Stimulated activated CD8-positive, alpha-beta memory T cell treated with anti-CD3 and anti-CD28 coated beads, Interleukin-7, amount 100 ng/mL, for 48 hours (primary cell): ENCODE results near the gene CDH6.

Source experiments
- DNase-seq, 2 donors: peaks; one replicate each; pipeline ENCODE4 v3.0.0-alpha.2; 2020; ENCODE audit warnings: low read depth in 1 of 2; ENCODE audit errors: extremely low read depth in 1 of 2

Gene CDH6

GRCh38 chr5:31196309-31196708, 2.8 kb downstream of the CDH6 start:
- DNase-seq = no peak

DNA sequence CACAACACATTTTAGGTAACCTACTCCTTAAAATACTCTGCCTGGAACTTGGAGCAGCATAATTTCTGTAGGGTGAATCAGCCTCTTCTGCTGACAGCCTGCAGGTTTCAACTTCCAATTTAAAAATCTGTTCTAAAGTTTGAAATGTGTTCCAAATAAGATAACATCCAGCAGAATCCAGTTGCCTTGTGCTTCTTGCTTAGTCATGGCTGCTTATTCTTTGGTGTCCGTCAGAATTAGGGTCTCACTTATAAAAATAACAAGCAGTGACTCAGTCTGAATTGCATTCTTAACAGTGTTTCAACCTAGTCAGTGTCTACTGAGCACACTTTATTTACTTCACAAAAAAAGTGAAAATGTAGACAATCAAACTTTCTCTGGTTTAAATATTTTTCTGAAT, 3.7 kb downstream of the CDH6 start:
- DNase-seq = no peak

GRCh38 chr5:31204958-31205357, 11.5 kb downstream of the CDH6 start:
- no peak for DNase-seq

GRCh38 chr5:31208043-31208442, 14.6 kb downstream of the CDH6 start:
- no peak for DNase-seq

GRCh38 chr5:31209334-31209733, 15.8 kb downstream of the CDH6 start:
- no peak for DNase-seq

GRCh38 chr5:31211098-31211497, 17.6 kb downstream of the CDH6 start:
- DNase-seq = no peak

DNA sequence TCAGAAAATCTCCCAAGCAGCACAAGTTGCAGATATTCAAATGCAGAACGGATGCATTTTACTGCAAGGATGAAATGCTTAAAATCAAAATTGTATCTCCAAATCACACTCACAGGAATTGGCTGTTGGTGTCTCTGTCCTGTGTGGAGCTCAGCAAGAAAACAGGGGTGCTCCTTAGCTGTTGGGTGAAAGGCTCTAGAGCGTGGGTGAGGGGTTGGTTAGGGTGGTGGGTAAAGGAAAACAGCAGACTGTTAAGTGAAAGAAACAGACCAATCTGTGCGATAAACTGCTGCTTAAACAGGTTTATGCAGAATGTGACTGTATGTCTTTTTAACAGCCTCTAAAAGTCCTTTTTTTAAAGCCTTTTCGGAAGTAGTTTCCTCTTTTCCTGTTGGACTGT, 19.8 kb downstream of the CDH6 start:
- no peak for DNase-seq

DNA sequence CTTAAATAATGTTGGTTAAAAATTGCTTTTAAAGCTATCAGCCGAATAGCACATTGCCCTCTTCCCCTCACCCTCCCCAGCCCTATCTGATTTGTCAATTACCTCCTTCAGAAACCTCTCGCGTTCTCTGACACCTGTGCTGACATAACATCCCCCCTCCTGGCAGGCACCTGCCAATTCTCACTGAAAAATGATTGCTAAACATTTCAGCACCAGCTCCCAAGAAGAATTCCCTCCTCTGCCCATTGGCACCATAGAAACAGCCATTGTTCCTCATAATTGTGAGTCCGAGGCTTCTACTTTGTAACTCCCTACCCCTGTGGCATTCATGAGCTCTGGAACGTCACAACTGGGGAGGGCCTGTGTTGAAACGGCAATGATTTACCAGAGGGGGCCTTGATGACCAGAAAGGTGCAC, 20.2 kb downstream of the CDH6 start:
- no peak for DNase-seq

- DNase-seq = no peak
These were observed 20.7 kb downstream of the CDH6 start for GRCh38 chr5:31214229-31214628.

GRCh38 chr5:31215236-31215635, 21.8 kb downstream of the CDH6 start:
- DNase-seq = no peak

DNA sequence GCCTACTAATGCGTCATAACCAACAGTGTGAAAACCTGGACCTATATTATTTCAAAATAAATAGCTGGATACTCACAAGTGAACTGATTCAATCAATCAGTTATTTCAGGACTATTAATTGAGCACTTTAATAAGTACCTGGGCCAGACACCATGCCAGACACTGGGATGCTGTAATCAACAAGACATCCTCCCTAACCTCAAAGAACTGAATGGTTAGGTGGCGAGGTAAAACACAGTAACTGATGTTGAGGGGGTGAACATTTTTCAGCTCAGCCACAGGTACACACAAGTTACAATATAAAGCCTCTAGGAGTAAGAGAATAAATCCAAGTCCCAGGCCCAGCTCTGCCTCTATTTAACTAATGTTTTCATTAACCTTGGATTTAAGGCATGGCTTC, 24.0 kb downstream of the CDH6 start:
- DNase-seq = no peak

- DNase-seq = no peak
These were observed 25.5 kb downstream of the CDH6 start for GRCh38 chr5:31218978-31219377.

DNA sequence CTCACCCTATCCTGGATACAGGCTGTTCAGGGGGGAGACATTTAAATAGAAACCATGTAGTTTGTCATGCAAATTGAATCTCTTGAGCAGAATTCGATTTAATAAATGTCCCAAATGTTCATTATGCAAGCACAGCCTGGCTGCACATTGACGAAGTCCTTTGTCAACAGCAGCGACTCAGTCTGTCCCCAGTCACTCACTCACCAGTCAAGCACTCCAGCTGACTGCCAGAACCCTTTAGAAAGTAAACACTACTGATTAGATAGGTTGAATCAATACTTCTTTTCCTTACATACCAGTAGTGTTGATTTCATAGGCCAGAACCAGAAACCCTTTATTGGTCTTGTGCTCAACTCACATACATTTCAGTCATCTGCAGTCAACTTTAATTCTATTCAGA, 27.5 kb downstream of the CDH6 start:
- DNase-seq = no peak

DNA sequence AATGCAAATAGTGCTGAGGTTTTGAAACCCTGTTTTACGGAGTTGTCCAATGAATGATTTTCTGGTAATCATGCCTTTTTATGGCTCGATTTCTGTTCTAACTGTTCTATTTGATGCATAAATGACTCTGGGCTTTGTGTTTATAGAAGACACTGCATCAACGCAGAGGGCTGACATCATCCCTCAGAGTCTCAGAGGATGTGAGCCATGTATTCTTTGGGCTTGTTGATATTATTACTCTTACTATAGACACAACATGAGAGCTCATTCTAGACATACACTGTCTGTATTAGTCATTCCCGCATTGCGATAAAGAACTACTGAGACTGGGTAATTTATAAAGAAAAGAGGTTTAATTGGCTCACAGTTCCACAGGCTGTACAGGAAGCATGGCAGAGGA, 31.6 kb downstream of the CDH6 start:
- no peak for DNase-seq

DNA sequence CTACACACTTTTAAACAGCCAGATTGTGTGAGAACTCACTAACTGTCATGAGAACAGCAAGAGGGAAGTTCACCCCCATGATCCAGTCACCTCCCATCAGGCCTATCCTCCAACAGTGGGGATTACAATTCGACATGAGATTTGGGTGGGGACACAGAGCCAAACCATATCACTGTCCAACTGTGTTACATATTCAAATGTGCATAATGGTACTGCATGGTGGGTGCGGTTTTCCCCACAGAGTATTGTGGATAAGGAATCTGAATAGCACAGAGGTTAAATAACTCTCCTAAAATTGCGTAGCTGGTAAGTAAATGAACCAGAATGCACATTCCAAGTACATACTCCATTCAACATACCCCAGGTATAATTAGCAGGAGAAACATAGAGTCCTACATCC, 32.1 kb downstream of the CDH6 start:
- no peak for DNase-seq

DNA sequence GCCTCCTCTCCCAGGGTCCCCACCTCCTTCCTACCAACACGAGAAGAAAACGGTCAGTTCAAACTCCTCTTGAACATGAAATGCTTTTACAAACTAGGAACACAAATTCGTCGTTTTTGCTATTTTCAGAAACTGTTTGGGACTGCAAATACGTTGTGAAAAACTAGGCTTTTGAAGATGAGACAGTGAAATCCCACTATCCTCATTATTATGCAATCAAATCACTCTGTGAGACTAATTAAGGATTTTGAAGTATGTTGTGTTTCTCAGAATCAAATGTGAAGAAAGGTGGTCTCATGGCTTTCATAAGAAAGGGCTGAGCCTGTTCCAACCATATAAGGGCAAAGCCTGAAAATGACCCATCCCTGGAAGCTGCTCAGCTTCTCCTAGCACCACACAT, 33.2 kb downstream of the CDH6 start:
- DNase-seq = no peak

DNA sequence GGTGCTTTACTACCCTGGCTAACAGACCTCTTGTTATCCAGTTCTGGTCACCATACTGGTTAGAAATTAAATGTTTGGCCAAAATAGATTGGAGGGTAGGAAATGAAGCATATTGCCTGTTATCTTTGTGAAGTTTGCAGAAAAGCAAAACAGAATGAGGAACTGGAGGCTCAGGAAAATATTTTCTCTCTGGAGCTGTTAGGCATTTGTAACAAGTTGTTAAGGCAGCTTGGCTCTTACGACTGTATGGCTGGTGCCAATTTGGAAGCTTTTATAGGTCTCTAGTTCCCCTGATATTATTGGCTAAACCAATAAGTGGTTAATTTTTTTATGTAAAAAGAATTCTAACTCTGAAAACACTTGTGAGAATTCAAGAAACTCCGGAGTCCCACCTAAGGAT, 35.8 kb downstream of the CDH6 start:
- no peak for DNase-seq

- no peak for DNase-seq
These were observed 37.8 kb downstream of the CDH6 start for GRCh38 chr5:31231177-31231838.

DNA sequence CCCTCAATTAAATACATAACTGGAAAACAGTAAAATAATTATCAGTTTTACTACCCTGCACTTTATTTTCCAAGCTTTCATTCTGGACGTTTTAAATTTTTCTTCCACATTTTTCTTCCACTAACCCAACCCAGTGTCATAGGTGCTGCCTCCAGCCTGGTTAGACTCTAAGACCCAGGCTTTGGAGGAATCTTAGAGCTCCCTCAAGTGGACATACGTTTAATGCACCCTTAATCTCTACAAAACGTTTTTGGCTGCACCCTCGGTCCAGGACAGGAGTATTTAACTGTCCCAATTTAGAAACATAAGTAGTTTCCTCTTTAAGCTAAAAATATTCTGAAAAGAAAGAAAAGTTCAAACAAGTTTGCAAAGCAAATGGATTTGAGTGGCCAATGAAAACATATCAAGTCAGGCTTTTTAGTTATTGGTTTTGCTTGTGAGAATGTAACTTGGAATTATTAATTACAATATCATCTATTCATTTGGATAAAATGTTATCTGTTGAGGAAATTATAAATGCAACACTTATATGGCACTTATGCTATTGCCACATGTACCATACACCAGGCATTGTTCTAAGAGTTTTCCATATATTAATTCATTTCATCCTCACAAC, 38.9 kb downstream of the CDH6 start:
- no peak for DNase-seq

GRCh38 chr5:31235381-31235780, 41.9 kb downstream of the CDH6 start:
- DNase-seq = no peak

DNA sequence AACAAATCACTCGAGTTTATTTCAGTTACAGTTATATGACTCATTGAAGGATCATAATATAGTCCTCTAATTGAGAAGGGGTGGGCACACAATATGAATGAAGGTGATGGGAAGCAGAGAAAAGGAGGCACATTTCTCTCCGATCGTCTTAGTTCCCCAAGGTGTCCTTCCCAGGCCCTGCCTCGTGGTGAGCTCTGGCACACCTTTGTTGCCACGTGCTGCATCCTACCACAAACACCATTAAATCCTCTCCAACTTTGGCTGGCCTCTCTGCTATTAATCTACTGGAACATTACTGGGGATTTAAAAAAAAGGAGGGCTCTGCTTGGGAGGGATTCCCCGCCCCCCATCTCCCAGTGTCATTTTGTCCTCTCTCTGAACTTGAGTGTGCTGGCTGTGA, 42.9 kb downstream of the CDH6 start:
- DNase-seq = no peak

- DNase-seq = no peak
These were observed 43.7 kb downstream of the CDH6 start for GRCh38 chr5:31237174-31237573.

DNA sequence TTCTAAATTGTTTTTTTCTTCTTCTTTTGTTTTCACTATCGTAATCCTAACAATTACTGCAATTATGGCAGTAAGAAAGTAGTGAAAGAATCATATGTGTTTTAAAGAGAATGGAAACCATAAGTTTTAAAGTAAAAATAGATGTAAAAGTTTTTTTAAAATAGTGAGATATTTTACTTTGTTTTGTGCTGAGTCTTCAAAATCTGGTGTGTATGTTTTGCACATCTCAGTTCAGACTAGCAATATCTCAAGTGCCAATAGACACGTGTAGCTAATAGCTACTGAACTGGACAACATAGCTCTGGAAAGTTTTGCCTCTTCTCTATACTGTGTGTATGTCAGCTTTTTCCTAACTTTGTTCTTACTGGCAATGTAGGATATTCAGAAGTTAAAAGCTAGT, 45.0 kb downstream of the CDH6 start:
- DNase-seq = no peak
